ENCODE measurements around the gene RAPGEF4.
A peak's percentile ranks its signal among the peaks of the same experiment; 100 is the strongest.
"Not testable (repeated sequence)": the region's sequence is repeated elsewhere in the genome, so short reads cannot be mapped to it uniquely, and the experiment has no call there.

Gene RAPGEF4

GRCh38 chr2:173010233-173010632 lies 274.6 kb downstream of the RAPGEF4 start:
- DNase-seq: no peak

GRCh38 chr2:173016451-173016850 lies 280.8 kb downstream of the RAPGEF4 start:
- no peak for DNase-seq

GRCh38 chr2:173017646-173018420 lies 282.2 kb downstream of the RAPGEF4 start:
- DNase-seq: no peak

GRCh38 chr2:173019755-173020154 lies 284.1 kb downstream of the RAPGEF4 start:
- no peak for DNase-seq

GRCh38 chr2:173021939-173022371 lies 286.3 kb downstream of the RAPGEF4 start:
- no peak for DNase-seq

GRCh38 chr2:173023718-173024117 lies 288.1 kb downstream of the RAPGEF4 start:
- no peak for DNase-seq

- no peak for DNase-seq
Measured at GRCh38 chr2:173026479-173026878, 290.8 kb downstream of the RAPGEF4 start.

GRCh38 chr2:173027181-173028128 lies 291.8 kb downstream of the RAPGEF4 start:
- DNase-seq: peak; percentile 97

GRCh38 chr2:173028141-173028540 lies 292.5 kb downstream of the RAPGEF4 start:
- no peak for DNase-seq

GRCh38 chr2:173028671-173029070 lies 293.0 kb downstream of the RAPGEF4 start:
- no peak for DNase-seq

GRCh38 chr2:173030561-173031490 lies 295.2 kb downstream of the RAPGEF4 start:
- DNase-seq: no peak

GRCh38 chr2:173032032-173032431 lies 296.4 kb downstream of the RAPGEF4 start:
- no peak for DNase-seq

- DNase-seq: no peak
Measured at GRCh38 chr2:173033084-173033483, 297.4 kb downstream of the RAPGEF4 start.

- no peak for DNase-seq
Measured at GRCh38 chr2:173034143-173034542, 298.5 kb downstream of the RAPGEF4 start.

GRCh38 chr2:173037245-173038120 lies 301.8 kb downstream of the RAPGEF4 start:
- DNase-seq: no peak

GRCh38 chr2:173038257-173038656 lies 302.6 kb downstream of the RAPGEF4 start:
- not testable (repeated sequence) for DNase-seq

- DNase-seq: no peak
Measured at GRCh38 chr2:173040729-173041128, 305.1 kb downstream of the RAPGEF4 start.

GRCh38 chr2:173043476-173043875 lies 307.8 kb downstream of the RAPGEF4 start:
- DNase-seq: no peak

- no peak for DNase-seq
Measured at GRCh38 chr2:173043897-173044519, 308.4 kb downstream of the RAPGEF4 start.

GRCh38 chr2:173044686-173045085 lies 309.0 kb downstream of the RAPGEF4 start:
- no peak for DNase-seq

GRCh38 chr2:173045181-173045580 lies 309.5 kb downstream of the RAPGEF4 start:
- DNase-seq: no peak
